EH (cell line): ENCODE measurements around the gene GRIN2A.

ENCODE experiments used
- DNase-seq: peaks from one replicate; pipeline ENCODE4 v3.0.0-alpha.2; 2015; ENCODE audit warnings: low read depth

The GRIN2A gene

GRCh38 chr16:9966569-9967157, 215.6 kb downstream of the GRIN2A start:
- DNase-seq = peak; percentile 25

GRCh38 chr16:9965079-9965478, 217.1 kb downstream of the GRIN2A start:
- DNase-seq = no peak

- no peak for DNase-seq
These were observed 217.8 kb downstream of the GRIN2A start for GRCh38 chr16:9964426-9964825.

GRCh38 chr16:9957433-9957832, 224.8 kb downstream of the GRIN2A start:
- DNase-seq = no peak

- no peak for DNase-seq
These were observed 225.2 kb downstream of the GRIN2A start for GRCh38 chr16:9957002-9957401.

GRCh38 chr16:9955677-9956076, 226.6 kb downstream of the GRIN2A start:
- DNase-seq = no peak

- DNase-seq = no peak
These were observed 228.2 kb downstream of the GRIN2A start for GRCh38 chr16:9953908-9954570.

GRCh38 chr16:9950658-9951057, 231.6 kb downstream of the GRIN2A start:
- DNase-seq = no peak

GRCh38 chr16:9949396-9949795, 232.8 kb downstream of the GRIN2A start:
- DNase-seq = no peak

- DNase-seq = no peak
These were observed 233.3 kb downstream of the GRIN2A start for GRCh38 chr16:9948933-9949332.

GRCh38 chr16:9946022-9946720, 236.1 kb downstream of the GRIN2A start:
- DNase-seq = no peak

GRCh38 chr16:9943121-9943520, 239.1 kb downstream of the GRIN2A start:
- DNase-seq = no peak

- no peak for DNase-seq
These were observed 241.0 kb downstream of the GRIN2A start for GRCh38 chr16:9941245-9941644.

- no peak for DNase-seq
These were observed 247.3 kb downstream of the GRIN2A start for GRCh38 chr16:9934723-9935508.

- no peak for DNase-seq
These were observed 249.1 kb downstream of the GRIN2A start for GRCh38 chr16:9932919-9933653.

- DNase-seq = no peak
These were observed 250.2 kb downstream of the GRIN2A start for GRCh38 chr16:9932000-9932399.

- DNase-seq = no peak
These were observed 252.4 kb downstream of the GRIN2A start for GRCh38 chr16:9929836-9930235.

- DNase-seq = no peak
These were observed 252.9 kb downstream of the GRIN2A start for GRCh38 chr16:9929313-9929712.

GRCh38 chr16:9922441-9922840, 259.8 kb downstream of the GRIN2A start:
- no peak for DNase-seq

- no peak for DNase-seq
These were observed 260.2 kb downstream of the GRIN2A start for GRCh38 chr16:9921997-9922396.

GRCh38 chr16:9919460-9919859, 262.8 kb downstream of the GRIN2A start:
- no peak for DNase-seq

- no peak for DNase-seq
These were observed 264.5 kb downstream of the GRIN2A start for GRCh38 chr16:9917691-9918090.
